ENCODE measurements around the gene SFMBT1.

The SFMBT1 gene

GRCh38 chr3:52925405-52926313, 120.2 kb downstream of the SFMBT1 start:
- Mint-ChIP-seq H3K36me3 (ENCODE audit: low read depth) (peaks cover 21% of the 10 kb centered on the region), H3K9me3 (no peaks in the 10 kb centered on the region), H3K27me3 (ENCODE audit: low read depth, poor library complexity) (no peaks in the 10 kb centered on the region), H3K4me1 (no peaks in the 10 kb centered on the region), H3K4me3 (no peak overlapping the region), H3K27ac (no peak overlapping the region)
- DNase-seq = no peak
- TF ChIP-seq, protein P1, sequence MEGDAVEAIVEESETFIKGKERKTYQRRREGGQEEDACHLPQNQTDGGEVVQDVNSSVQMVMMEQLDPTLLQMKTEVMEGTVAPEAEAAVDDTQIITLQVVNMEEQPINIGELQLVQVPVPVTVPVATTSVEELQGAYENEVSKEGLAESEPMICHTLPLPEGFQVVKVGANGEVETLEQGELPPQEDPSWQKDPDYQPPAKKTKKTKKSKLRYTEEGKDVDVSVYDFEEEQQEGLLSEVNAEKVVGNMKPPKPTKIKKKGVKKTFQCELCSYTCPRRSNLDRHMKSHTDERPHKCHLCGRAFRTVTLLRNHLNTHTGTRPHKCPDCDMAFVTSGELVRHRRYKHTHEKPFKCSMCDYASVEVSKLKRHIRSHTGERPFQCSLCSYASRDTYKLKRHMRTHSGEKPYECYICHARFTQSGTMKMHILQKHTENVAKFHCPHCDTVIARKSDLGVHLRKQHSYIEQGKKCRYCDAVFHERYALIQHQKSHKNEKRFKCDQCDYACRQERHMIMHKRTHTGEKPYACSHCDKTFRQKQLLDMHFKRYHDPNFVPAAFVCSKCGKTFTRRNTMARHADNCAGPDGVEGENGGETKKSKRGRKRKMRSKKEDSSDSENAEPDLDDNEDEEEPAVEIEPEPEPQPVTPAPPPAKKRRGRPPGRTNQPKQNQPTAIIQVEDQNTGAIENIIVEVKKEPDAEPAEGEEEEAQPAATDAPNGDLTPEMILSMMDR (IDR thresholded peaks at IDR 0.05) = no peak

GRCh38 chr3:52923963-52924362, 121.9 kb downstream of the SFMBT1 start:
- no peak overlapping the region for H3K4me3 Mint-ChIP-seq
- no peak overlapping the region for H3K27ac Mint-ChIP-seq
- no peak for DNase-seq
- TF ChIP-seq, protein P1 (IDR thresholded peaks at IDR 0.05) = no peak
- H3K36me3 Mint-ChIP-seq (ENCODE audit: low read depth) = peaks cover 31% of the 10 kb centered on the region
- no peaks in the 10 kb centered on the region for H3K4me1 Mint-ChIP-seq
- H3K9me3 Mint-ChIP-seq = no peaks in the 10 kb centered on the region
- H3K27me3 Mint-ChIP-seq (ENCODE audit: low read depth, poor library complexity) = no peaks in the 10 kb centered on the region

GRCh38 chr3:52920841-52921240, 125.0 kb downstream of the SFMBT1 start:
- H3K36me3 Mint-ChIP-seq (ENCODE audit: low read depth) = peaks cover 52% of the 10 kb centered on the region
- H3K4me1 Mint-ChIP-seq = no peaks in the 10 kb centered on the region
- no peaks in the 10 kb centered on the region for H3K9me3 Mint-ChIP-seq
- no peak overlapping the region for H3K4me3 Mint-ChIP-seq
- H3K27me3 Mint-ChIP-seq (ENCODE audit: low read depth, poor library complexity) = no peaks in the 10 kb centered on the region
- H3K27ac Mint-ChIP-seq = no peak overlapping the region
- TF ChIP-seq, protein P1 (IDR thresholded peaks at IDR 0.05) = no peak
- DNase-seq = no peak

DNA sequence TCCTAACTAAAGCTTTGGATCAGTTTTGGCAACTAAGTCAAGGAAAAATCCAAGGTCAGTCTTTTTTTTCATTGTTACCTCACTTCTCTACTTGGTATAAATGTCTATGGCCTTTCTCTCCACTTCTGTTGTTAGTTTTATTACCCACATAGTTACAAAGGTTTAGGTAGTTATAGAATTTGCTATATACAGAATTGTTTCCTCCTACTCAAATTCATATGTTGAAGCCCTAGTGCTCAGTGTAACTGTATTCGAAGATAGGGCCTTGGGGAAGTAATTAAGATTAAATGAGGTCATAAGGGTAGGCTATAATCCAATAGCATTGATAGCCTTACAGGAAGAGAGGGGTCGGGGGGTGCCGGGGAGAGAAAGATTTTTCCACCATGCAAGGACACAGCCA, 128.8 kb downstream of the SFMBT1 start:
- no peak overlapping the region for H3K4me3 Mint-ChIP-seq
- no peaks in the 10 kb centered on the region for H3K27me3 Mint-ChIP-seq (ENCODE audit: low read depth, poor library complexity)
- TF ChIP-seq, protein P1 (IDR thresholded peaks at IDR 0.05) = no peak
- H3K36me3 Mint-ChIP-seq (ENCODE audit: low read depth) = peaks cover 39% of the 10 kb centered on the region
- H3K4me1 Mint-ChIP-seq = no peaks in the 10 kb centered on the region
- H3K9me3 Mint-ChIP-seq = no peaks in the 10 kb centered on the region
- no peak for DNase-seq
- H3K27ac Mint-ChIP-seq = no peak overlapping the region

GRCh38 chr3:52915294-52915693, 130.6 kb downstream of the SFMBT1 start:
- H3K9me3 Mint-ChIP-seq = no peaks in the 10 kb centered on the region
- peaks cover 42% of the 10 kb centered on the region for H3K36me3 Mint-ChIP-seq (ENCODE audit: low read depth)
- TF ChIP-seq, protein P1 (IDR thresholded peaks at IDR 0.05) = no peak
- H3K27ac Mint-ChIP-seq = no peak overlapping the region
- no peaks in the 10 kb centered on the region for H3K4me1 Mint-ChIP-seq
- no peak overlapping the region for H3K4me3 Mint-ChIP-seq
- no peak for DNase-seq
- no peaks in the 10 kb centered on the region for H3K27me3 Mint-ChIP-seq (ENCODE audit: low read depth, poor library complexity)

All from nephron progenitor cell (in vitro differentiated cells).